ENCODE data around the gene AKNA. TPM values are rescaled to one million over a fixed set of nuclear protein-coding genes. Genes with fewer than 3 reads are reported as not detected.

Gene AKNA
- polyA plus RNA-seq, 2 of the 4 experiments (the other 2 are of a cell fraction) = 2.7 to 4.6 TPM

DNA sequence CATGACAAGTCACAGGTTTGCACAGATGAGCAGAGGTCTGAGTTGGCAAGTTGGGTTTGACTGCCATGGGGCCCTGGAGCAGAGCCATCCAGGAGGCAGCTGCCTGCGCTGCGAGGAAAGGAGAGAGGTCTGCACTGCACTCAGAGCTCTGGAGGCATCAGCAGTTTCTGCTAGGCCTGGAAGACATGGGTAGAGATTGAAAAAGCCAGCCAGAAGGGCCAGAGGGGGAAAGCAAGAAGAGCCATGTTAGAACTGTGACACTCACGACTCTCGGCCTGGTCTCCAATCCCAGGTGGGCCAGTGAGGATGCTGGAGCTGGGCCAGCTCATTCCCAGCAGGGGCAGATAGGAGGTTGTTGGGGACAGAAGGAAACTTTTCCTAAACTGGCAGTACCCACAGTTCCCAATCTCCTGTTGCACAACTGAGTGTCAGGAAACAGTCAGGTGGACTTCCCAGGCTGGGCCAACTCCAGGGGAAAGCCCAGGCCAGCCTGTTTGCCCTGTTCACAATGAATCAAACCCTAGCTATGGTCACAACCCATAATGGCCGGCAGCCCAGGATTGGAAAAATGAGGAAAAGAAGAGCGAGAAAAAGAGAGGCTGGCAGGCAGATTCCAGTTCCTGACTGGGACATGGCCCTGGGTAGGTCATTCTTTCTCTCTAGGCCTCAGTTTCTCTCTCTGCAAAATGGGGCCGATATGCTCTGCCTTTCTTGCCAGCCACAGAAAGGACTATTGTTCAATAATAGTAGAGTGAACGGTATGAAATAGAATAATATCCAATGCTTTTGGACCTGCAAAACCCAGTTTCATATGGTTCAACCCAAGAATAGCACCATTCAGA is 72.7 kb downstream of the AKNA start:
- 84% methylated on average over 8 of the region's 8 CpGs for WGBS (ENCODE audit: missing lambda C conversion rate)
- Histone ChIP-seq H3K27ac (no peak overlapping the region), H3K4me3 (no peak overlapping the region), H3K4me1 (peaks cover 7% of the 10 kb centered on the region; the same call in 2 of the 3 replicates), H3K9me3 (no peaks in the 10 kb centered on the region), H3K4me2 (no peak overlapping the region)
- FAIRE-seq (no peak), ATAC-seq (peak; percentile 25 to 34; a peak in 3 of 6 replicates), DNase-seq (ENCODE audit: low read depth in 1 of 2, low spot score in 1 of 2) (no peak)
- ChIA-PET POLR2A (no interaction called here), CTCF (interaction anchor here (0.6 to 3.0 kb wide), 8 partner anchors 24 to 633 kb away, joined by 3 to 17 read pairs (median 4); no protein-coding TSS in a partner anchor)
- TF ChIP-seq TP53 (CRISPR knock-in tag; IDR thresholded peaks at IDR 0.05) (no peak), POLR2AphosphoS2 (conservative IDR thresholded peaks at IDR 0.05; ENCODE audit: low read length) (no peak), CHD2 (IDR thresholded peaks at IDR 0.05; ENCODE audit: low read length, partially characterized antibody) (no peak), HOXA7 (CRISPR knock-in tag; IDR thresholded peaks at IDR 0.05) (no peak), KDM5A (IDR thresholded peaks at IDR 0.05) (no peak), RARB (CRISPR knock-in tag; IDR thresholded peaks at IDR 0.05) (no peak)
- TF ChIP-seq, protein P1, sequence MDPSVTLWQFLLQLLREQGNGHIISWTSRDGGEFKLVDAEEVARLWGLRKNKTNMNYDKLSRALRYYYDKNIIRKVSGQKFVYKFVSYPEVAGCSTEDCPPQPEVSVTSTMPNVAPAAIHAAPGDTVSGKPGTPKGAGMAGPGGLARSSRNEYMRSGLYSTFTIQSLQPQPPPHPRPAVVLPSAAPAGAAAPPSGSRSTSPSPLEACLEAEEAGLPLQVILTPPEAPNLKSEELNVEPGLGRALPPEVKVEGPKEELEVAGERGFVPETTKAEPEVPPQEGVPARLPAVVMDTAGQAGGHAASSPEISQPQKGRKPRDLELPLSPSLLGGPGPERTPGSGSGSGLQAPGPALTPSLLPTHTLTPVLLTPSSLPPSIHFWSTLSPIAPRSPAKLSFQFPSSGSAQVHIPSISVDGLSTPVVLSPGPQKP (IDR thresholded peaks at IDR 0.05; ENCODE audit: low read depth, low read length) = no peak

DNA sequence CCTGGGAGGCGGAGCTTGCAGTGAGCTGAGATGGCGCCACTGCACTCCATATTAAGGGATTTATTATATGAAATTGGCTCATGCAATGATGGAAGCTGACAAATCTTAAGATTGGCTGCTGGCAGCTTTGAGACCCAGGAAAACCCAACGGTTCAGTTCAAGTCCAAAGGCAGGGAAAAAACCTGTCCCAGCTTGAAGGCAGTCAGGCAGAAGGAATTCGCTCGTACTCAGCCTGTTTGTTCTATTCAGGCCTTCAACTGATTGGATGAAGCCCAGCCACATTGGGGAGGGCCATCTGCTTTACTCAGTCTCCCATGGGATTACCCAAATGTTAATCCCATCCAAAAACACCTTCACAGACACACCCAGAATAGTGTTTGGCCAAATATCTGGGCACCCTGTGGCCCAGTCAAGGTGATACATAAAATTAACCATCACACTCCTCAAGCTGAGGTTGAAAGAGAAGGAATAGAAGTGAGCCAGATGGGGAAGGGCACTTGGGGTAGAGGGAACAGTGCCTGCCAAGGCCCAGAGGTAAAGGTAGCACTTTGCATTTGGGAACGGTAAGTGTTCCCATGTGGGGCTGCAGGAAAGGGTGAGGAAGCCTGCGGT is 73.4 kb downstream of the AKNA start:
- DNase-seq (ENCODE audit: low read depth in 1 of 2, low spot score in 1 of 2) (no peak), ATAC-seq (peak in 1 of 2 experiments; percentile 49; a peak in 2 of 6 replicates), FAIRE-seq (no peak)
- H3K4me2 ChIP-seq = no peak overlapping the region
- no peak overlapping the region for H3K27ac ChIP-seq
- no peaks in the 10 kb centered on the region for H3K9me3 ChIP-seq
- ChIA-PET CTCF (interaction anchor here (0.6 to 3.0 kb wide), 12 partner anchors 10 to 633 kb away, joined by 3 to 17 read pairs (median 4); no protein-coding TSS in a partner anchor), POLR2A (no interaction called here)
- peaks cover 7% of the 10 kb centered on the region; the same call in 2 of the 3 replicates for H3K4me1 ChIP-seq
- WGBS (ENCODE audit: missing lambda C conversion rate) = 79% methylated on average over 7 of the region's 7 CpGs
- TF ChIP-seq ZNF302 (CRISPR knock-in tag; IDR thresholded peaks at IDR 0.05) = no peak
- H3K4me3 ChIP-seq = no peak overlapping the region

DNA sequence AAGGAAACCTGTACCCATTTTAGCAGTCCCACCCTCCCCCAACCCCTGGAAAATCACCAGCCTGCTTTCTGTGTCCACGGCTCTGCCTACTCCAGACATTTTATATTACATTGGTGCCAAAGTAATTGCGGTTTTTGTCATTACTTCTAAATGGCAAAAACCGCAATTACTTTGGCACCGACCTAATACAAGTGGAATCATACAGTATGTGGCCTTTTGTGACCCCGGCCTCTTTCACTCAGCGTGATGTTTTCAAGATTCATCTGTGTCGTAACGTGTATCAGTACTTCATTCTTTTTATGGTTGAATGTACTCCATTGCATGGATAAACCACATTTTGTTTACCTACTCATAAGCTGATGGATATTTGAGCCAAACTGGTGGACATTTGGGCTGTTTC is 74.6 kb downstream of the AKNA start:
- POLR2A ChIA-PET = no interaction called here
- TF ChIP-seq, protein P2, sequence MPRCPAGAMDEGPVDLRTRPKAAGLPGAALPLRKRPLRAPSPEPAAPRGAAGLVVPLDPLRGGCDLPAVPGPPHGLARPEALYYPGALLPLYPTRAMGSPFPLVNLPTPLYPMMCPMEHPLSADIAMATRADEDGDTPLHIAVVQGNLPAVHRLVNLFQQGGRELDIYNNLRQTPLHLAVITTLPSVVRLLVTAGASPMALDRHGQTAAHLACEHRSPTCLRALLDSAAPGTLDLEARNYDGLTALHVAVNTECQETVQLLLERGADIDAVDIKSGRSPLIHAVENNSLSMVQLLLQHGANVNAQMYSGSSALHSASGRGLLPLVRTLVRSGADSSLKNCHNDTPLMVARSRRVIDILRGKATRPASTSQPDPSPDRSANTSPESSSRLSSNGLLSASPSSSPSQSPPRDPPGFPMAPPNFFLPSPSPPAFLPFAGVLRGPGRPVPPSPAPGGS (IDR thresholded peaks at IDR 0.05) = no peak
- TF ChIP-seq FOSL2 (IDR thresholded peaks at IDR 0.05) (no peak), FOSL2 (CRISPR knock-in tag; IDR thresholded peaks at IDR 0.05) (no peak), GATA3 (IDR thresholded peaks at IDR 0.05; ENCODE audit: borderline replicate concordance) (no peak), FOSB (CRISPR knock-in tag; IDR thresholded peaks at IDR 0.05) (no peak), POLR2AphosphoS2 (conservative IDR thresholded peaks at IDR 0.05; ENCODE audit: low read length) (no peak), ZC3H11A (IDR thresholded peaks at IDR 0.05) (no peak), TFCP2L1 (CRISPR knock-in tag; IDR thresholded peaks at IDR 0.05) (no peak), ZSCAN20 (CRISPR knock-in tag; IDR thresholded peaks at IDR 0.05) (no peak), RAD21 (conservative IDR thresholded peaks at IDR 0.05 in 1 of 2, IDR thresholded peaks at IDR 0.05 in 1 of 2) (no peak), ESRRA (IDR thresholded peaks at IDR 0.05; ENCODE audit: borderline replicate concordance, low read length) (no peak), TP53 (CRISPR knock-in tag; IDR thresholded peaks at IDR 0.05) (no peak), SMC3 (IDR thresholded peaks at IDR 0.05) (no peak), HOXB5 (CRISPR knock-in tag; IDR thresholded peaks at IDR 0.05) (no peak), JUNB (IDR thresholded peaks at IDR 0.05) (no peak)
- TF ChIP-seq, protein P3, sequence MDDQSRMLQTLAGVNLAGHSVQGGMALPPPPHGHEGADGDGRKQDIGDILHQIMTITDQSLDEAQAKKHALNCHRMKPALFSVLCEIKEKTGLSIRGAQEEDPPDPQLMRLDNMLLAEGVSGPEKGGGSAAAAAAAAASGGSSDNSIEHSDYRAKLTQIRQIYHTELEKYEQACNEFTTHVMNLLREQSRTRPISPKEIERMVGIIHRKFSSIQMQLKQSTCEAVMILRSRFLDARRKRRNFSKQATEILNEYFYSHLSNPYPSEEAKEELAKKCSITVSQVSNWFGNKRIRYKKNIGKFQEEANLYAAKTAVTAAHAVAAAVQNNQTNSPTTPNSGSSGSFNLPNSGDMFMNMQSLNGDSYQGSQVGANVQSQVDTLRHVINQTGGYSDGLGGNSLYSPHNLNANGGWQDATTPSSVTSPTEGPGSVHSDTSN (IDR thresholded peaks at IDR 0.05) = no peak
- TF ChIP-seq, protein P4, sequence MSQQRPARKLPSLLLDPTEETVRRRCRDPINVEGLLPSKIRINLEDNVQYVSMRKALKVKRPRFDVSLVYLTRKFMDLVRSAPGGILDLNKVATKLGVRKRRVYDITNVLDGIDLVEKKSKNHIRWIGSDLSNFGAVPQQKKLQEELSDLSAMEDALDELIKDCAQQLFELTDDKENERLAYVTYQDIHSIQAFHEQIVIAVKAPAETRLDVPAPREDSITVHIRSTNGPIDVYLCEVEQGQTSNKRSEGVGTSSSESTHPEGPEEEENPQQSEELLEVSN (IDR thresholded peaks at IDR 0.05; ENCODE audit: borderline replicate concordance, low read depth) = no peak
- TF ChIP-seq, protein P5, sequence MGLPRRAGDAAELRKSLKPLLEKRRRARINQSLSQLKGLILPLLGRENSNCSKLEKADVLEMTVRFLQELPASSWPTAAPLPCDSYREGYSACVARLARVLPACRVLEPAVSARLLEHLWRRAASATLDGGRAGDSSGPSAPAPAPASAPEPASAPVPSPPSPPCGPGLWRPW (IDR thresholded peaks at IDR 0.05) = no peak
- peaks cover 7% of the 10 kb centered on the region; the same call in 2 of the 3 replicates for H3K4me1 ChIP-seq
- no peak for FAIRE-seq
- no peak overlapping the region for H3K4me2 ChIP-seq
- no peak overlapping the region for H3K4me3 ChIP-seq
- WGBS (ENCODE audit: missing lambda C conversion rate) = 86% methylated on average over 8 of the region's 8 CpGs
- no peak overlapping the region for H3K27ac ChIP-seq
- DNase-seq (ENCODE audit: low read depth in 1 of 2, low spot score in 1 of 2) = no peak
- no peaks in the 10 kb centered on the region for H3K9me3 ChIP-seq
- no peak for ATAC-seq
- CTCF ChIA-PET = interaction anchor here (1.1 to 3.0 kb wide), 7 partner anchors 9 to 631 kb away, joined by 4 to 17 read pairs (median 5); no protein-coding TSS in a partner anchor
